Brain pericyte (primary cell): ENCODE measurements around the gene SPATA46.
"Not testable (repeated sequence)": the region's sequence is repeated elsewhere in the genome, so short reads cannot be mapped to it uniquely, and the experiment has no call there.

Experiments
- DNase-seq: peaks from one replicate; pipeline ENCODE4 v3.0.0-alpha.2; 2012; ENCODE audit warnings: low read depth, low spot score

Gene SPATA46

GRCh38 chr1:162357681-162358266 is 18.9 kb downstream of the SPATA46 start:
- no peak for DNase-seq

- DNase-seq: no peak
Observed at GRCh38 chr1:162353702-162354101, 23.0 kb downstream of the SPATA46 start.

- DNase-seq: no peak
Observed at GRCh38 chr1:162353078-162353477, 23.6 kb downstream of the SPATA46 start.

- DNase-seq: not testable (repeated sequence)
Observed at GRCh38 chr1:162351874-162352273, 24.8 kb downstream of the SPATA46 start.

- DNase-seq: no peak
Observed at GRCh38 chr1:162351246-162351842, 25.3 kb downstream of the SPATA46 start.

GRCh38 chr1:162349635-162350330 is 26.9 kb downstream of the SPATA46 start:
- no peak for DNase-seq

- no peak for DNase-seq
Observed at GRCh38 chr1:162347281-162347680, 29.4 kb downstream of the SPATA46 start.

- DNase-seq: no peak
Observed at GRCh38 chr1:162343470-162343869, 33.2 kb downstream of the SPATA46 start.

- DNase-seq: no peak
Observed at GRCh38 chr1:162342452-162342983, 34.1 kb downstream of the SPATA46 start.

- DNase-seq: no peak
Observed at GRCh38 chr1:162336621-162337285, 39.9 kb downstream of the SPATA46 start.

GRCh38 chr1:162335126-162335525 is 41.5 kb downstream of the SPATA46 start:
- DNase-seq: no peak

GRCh38 chr1:162333991-162334390 is 42.7 kb downstream of the SPATA46 start:
- DNase-seq: no peak

GRCh38 chr1:162329826-162330225 is 46.8 kb downstream of the SPATA46 start:
- DNase-seq: no peak

GRCh38 chr1:162328512-162328911 is 48.1 kb downstream of the SPATA46 start:
- DNase-seq: no peak

GRCh38 chr1:162327788-162328165 is 48.9 kb downstream of the SPATA46 start:
- DNase-seq: no peak

- no peak for DNase-seq
Observed at GRCh38 chr1:162327144-162327787, 49.4 kb downstream of the SPATA46 start.

- DNase-seq: no peak
Observed at GRCh38 chr1:162326559-162326958, 50.1 kb downstream of the SPATA46 start.

- DNase-seq: no peak
Observed at GRCh38 chr1:162324396-162324795, 52.3 kb downstream of the SPATA46 start.
